Astrocyte (in vitro differentiated cells and primary cell): ENCODE results near the gene TM9SF3. TPM values are rescaled to one million over a fixed set of nuclear protein-coding genes. Genes with fewer than 3 reads are reported as not detected.

ENCODE experiments used
- DNase-seq: peaks from one replicate; pipeline ENCODE4 v3.0.0-alpha.2; 2010; ENCODE audit warnings: low read depth
- FAIRE-seq: peaks from 2 replicates; lab custom pipeline; 2011; peaks lifted over from hg19 to GRCh38; lab: Jason Lieb, UNC
- H2AFZ ChIP-seq: 2 replicates; pipeline ENCODE4 v1.6.0; 2012; ENCODE audit warnings: low read depth, low read length, inconsistent platforms
- H3K27ac ChIP-seq: 2 replicates; pipeline ENCODE4 v1.5.1; 2011; ENCODE audit warnings: low read depth, low read length, inconsistent platforms
- H3K27me3 ChIP-seq: 2 replicates; pipeline ENCODE4 v1.6.0; 2011; ENCODE audit warnings: low read length, inconsistent platforms; ENCODE audit not compliant: insufficient read depth
- H3K36me3 ChIP-seq: 2 replicates; pipeline ENCODE4 v1.5.1; 2011; ENCODE audit warnings: low read length, inconsistent platforms; ENCODE audit not compliant: insufficient read depth
- H3K4me1 ChIP-seq: 2 replicates; pipeline ENCODE4 v1.5.1; 2011; ENCODE audit warnings: low read length, inconsistent platforms; ENCODE audit not compliant: insufficient read depth
- H3K4me2 ChIP-seq: 2 replicates; pipeline ENCODE4 v1.6.0; 2012; ENCODE audit warnings: low read length, inconsistent platforms
- H3K4me3 ChIP-seq: 2 replicates; pipeline ENCODE4 v1.5.1; 2011; ENCODE audit warnings: low read depth, mild to moderate bottlenecking, low read length, inconsistent platforms; ENCODE audit not compliant: insufficient read depth
- H3K79me2 ChIP-seq: 2 replicates; pipeline ENCODE4 v1.6.0; 2012; ENCODE audit warnings: mild to moderate bottlenecking, low read length, inconsistent platforms; ENCODE audit not compliant: insufficient read depth
- H3K9ac ChIP-seq: 2 replicates; pipeline ENCODE4 v1.6.0; 2012; ENCODE audit warnings: mild to moderate bottlenecking, low read length, inconsistent platforms
- H3K9me3 ChIP-seq: 2 replicates; pipeline ENCODE4 v1.5.1; 2012; ENCODE audit warnings: low read depth, mild to moderate bottlenecking, low read length, inconsistent platforms; ENCODE audit not compliant: insufficient read depth
- H4K20me1 ChIP-seq: 2 replicates; pipeline ENCODE4 v1.6.0; 2012; ENCODE audit warnings: low read length, inconsistent platforms; ENCODE audit not compliant: insufficient read depth
- H3K27ac Mint-ChIP-seq: one replicate; pipeline ENCODE4 v1.8.0; 2021; ENCODE audit warnings: mild to moderate bottlenecking, mixed read lengths; ENCODE audit not compliant: unreplicated experiment
- H3K27me3 Mint-ChIP-seq: one replicate; pipeline ENCODE4 v1.8.0; 2021; ENCODE audit warnings: low read depth, mixed read lengths; ENCODE audit not compliant: unreplicated experiment
- H3K36me3 Mint-ChIP-seq: one replicate; pipeline ENCODE4 v1.8.0; 2021; ENCODE audit warnings: low read depth, mixed read lengths; ENCODE audit not compliant: unreplicated experiment
- H3K4me1 Mint-ChIP-seq: one replicate; pipeline ENCODE4 v1.8.0; 2021; ENCODE audit warnings: low read depth, mixed read lengths; ENCODE audit not compliant: unreplicated experiment
- H3K4me3 Mint-ChIP-seq: one replicate; pipeline ENCODE4 v1.8.0; 2021; ENCODE audit warnings: mild to moderate bottlenecking, moderate library complexity, mixed read lengths; ENCODE audit not compliant: unreplicated experiment
- H3K9me3 Mint-ChIP-seq: one replicate; pipeline ENCODE4 v1.8.0; 2021; ENCODE audit warnings: mild to moderate bottlenecking, mixed read lengths; ENCODE audit not compliant: unreplicated experiment
- EZH2 ChIP-seq: IDR thresholded peaks from 2 replicates; pipeline ENCODE4 v1.6.1; 2012; ENCODE audit warnings: mild to moderate bottlenecking, low read length, inconsistent platforms; ENCODE audit not compliant: insufficient read depth
- total RNA-seq: library from RNA; stranded (reverse); gene quantifications from 2 replicates; pipeline ENCODE4 v1.2.1, GENCODE V29; 2021
- TF ChIP-seq, protein P1 (sequence below): IDR thresholded peaks from 2 replicates; pipeline ENCODE4 v1.5.1; 2011; ENCODE audit warnings: low read depth, mild to moderate bottlenecking, inconsistent platforms, low read length, moderate library complexity; ENCODE audit not compliant: insufficient read depth

The TM9SF3 gene
- total RNA-seq, 1 donor from 2014 or later: 200 TPM

GRCh38 chr10:96512524-96513304 is 74.1 kb downstream of the TM9SF3 start:
- Histone ChIP-seq H3K36me3 (no peaks in the 10 kb centered on the region), H3K4me3 (peak overlapping the region; percentile 54), H3K9ac (peak overlapping the region; percentile 43), H4K20me1 (peaks cover 20% of the 10 kb centered on the region), H3K9me3 (no peaks in the 10 kb centered on the region), H2AFZ (peak overlapping the region; percentile 49), H3K27me3 (peaks cover 6% of the 10 kb centered on the region), H3K4me1 (peaks cover 29% of the 10 kb centered on the region), H3K27ac (no peak overlapping the region), H3K79me2 (no peaks in the 10 kb centered on the region), H3K4me2 (peak overlapping the region; percentile 90)
- Mint-ChIP-seq H3K36me3 (no peaks in the 10 kb centered on the region), H3K27me3 (peaks cover 1% of the 10 kb centered on the region), H3K4me1 (peaks cover 30% of the 10 kb centered on the region), H3K9me3 (no peaks in the 10 kb centered on the region), H3K27ac (no peak overlapping the region), H3K4me3 (peak overlapping the region; percentile 89)
- FAIRE-seq: no peak
- TF ChIP-seq EZH2: no peak
- TF ChIP-seq, protein P1, sequence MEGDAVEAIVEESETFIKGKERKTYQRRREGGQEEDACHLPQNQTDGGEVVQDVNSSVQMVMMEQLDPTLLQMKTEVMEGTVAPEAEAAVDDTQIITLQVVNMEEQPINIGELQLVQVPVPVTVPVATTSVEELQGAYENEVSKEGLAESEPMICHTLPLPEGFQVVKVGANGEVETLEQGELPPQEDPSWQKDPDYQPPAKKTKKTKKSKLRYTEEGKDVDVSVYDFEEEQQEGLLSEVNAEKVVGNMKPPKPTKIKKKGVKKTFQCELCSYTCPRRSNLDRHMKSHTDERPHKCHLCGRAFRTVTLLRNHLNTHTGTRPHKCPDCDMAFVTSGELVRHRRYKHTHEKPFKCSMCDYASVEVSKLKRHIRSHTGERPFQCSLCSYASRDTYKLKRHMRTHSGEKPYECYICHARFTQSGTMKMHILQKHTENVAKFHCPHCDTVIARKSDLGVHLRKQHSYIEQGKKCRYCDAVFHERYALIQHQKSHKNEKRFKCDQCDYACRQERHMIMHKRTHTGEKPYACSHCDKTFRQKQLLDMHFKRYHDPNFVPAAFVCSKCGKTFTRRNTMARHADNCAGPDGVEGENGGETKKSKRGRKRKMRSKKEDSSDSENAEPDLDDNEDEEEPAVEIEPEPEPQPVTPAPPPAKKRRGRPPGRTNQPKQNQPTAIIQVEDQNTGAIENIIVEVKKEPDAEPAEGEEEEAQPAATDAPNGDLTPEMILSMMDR: no peak
- DNase-seq: no peak

- Histone ChIP-seq H3K4me2 (peak overlapping the region; percentile 18), H3K4me3 (no peak overlapping the region), H3K79me2 (no peaks in the 10 kb centered on the region), H3K36me3 (no peaks in the 10 kb centered on the region), H3K27me3 (peaks cover 6% of the 10 kb centered on the region), H3K9me3 (no peaks in the 10 kb centered on the region), H3K9ac (no peak overlapping the region), H3K4me1 (peaks cover 29% of the 10 kb centered on the region), H4K20me1 (peaks cover 16% of the 10 kb centered on the region), H3K27ac (no peak overlapping the region), H2AFZ (no peak overlapping the region)
- Mint-ChIP-seq H3K27me3 (peaks cover 1% of the 10 kb centered on the region), H3K9me3 (no peaks in the 10 kb centered on the region), H3K4me3 (peak overlapping the region; percentile 89), H3K36me3 (no peaks in the 10 kb centered on the region), H3K27ac (peak overlapping the region; percentile 83), H3K4me1 (peaks cover 30% of the 10 kb centered on the region)
- DNase-seq (no peak), FAIRE-seq (no peak)
- no peak for TF ChIP-seq EZH2
- TF ChIP-seq, protein P1: peak; percentile 56
Measured at GRCh38 chr10:96511044-96511945, 75.5 kb downstream of the TM9SF3 start.
